Fibroblast of skin of scalp (primary cell): ENCODE data around the gene PTPRN2.
"Not testable (repeated sequence)": the region's sequence is repeated elsewhere in the genome, so short reads cannot be mapped to it uniquely, and the experiment has no call there.

Experiments used
- DNase-seq: peaks from one replicate; pipeline ENCODE4 v3.0.0-alpha.2; 2013

The PTPRN2 gene

DNA sequence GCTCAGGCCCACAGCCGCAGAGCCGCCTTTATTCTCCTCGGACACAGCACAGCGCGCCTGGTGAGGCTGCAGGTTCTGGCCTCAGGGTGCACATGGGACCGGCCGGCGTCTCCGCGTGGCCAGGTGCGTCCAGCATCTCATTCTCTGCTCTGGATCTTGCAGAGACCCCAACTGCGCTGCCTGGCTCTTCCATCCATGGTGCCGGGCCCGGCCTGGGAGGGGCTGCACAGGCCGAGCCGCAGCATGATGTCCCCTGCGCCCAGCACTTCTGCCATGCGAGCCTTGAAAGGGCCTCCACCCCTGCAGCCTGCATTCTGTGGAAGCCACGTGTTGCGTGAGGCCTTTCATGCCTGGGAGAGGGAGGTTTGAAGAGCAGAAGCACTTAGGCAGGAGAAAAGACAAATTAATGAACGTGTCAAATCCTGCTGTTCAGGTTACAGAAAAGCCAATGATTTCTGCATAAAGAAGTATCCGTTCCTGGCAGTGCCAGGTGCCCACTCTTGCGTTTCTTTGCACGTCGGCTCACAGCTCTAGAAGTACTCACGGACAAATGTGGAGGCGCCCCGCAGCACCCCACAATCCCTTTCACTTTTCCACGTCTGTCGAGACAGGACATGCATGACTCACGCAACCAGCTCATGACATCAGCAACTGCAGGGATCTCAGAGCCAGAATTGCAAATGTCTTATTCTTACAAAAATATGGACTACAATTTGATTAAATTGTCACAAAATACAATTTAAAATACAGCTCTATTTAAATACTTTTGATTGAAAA is 679.4 kb downstream of the PTPRN2 start:
- no peak for DNase-seq

DNA sequence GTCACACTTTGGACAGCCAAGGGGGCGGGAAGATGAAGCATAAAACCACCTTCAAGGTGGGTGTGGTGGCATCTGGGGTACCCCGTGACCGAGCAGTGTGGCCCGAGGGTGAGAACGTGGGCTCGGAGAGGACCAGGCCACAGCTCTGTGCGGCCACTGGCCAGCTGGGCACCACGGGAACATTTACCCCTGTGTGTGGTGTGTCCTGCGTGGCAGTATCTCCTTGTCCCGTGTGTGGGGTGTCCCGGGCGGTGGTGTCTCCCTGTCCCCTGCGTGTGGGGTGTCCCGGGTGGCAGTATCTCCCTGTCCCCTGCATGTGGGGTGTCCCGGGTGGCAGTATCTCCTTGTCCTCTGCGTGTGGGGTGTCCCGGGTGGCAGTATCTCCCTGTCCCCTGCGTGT is 680.5 kb downstream of the PTPRN2 start:
- DNase-seq: no peak

DNA sequence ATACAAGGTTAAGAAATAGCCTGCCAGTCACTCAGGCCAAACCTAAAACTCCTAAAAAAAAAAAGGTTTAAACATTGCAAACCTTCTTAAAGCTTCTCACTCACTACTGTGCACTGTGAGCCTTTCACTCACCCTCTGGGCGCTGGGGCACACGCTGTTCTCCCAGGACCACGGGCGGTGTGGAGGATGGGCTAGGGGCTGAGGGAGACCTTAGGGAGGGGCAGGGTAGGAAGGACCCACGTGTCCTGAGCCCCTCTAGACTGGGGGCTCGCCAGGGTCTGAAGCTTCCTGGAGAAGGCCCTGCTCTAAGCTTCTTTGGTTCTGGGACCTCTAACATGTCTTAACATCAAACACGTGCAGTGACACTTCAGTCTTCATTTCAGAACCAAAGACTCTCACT is 681.0 kb downstream of the PTPRN2 start:
- no peak for DNase-seq

DNA sequence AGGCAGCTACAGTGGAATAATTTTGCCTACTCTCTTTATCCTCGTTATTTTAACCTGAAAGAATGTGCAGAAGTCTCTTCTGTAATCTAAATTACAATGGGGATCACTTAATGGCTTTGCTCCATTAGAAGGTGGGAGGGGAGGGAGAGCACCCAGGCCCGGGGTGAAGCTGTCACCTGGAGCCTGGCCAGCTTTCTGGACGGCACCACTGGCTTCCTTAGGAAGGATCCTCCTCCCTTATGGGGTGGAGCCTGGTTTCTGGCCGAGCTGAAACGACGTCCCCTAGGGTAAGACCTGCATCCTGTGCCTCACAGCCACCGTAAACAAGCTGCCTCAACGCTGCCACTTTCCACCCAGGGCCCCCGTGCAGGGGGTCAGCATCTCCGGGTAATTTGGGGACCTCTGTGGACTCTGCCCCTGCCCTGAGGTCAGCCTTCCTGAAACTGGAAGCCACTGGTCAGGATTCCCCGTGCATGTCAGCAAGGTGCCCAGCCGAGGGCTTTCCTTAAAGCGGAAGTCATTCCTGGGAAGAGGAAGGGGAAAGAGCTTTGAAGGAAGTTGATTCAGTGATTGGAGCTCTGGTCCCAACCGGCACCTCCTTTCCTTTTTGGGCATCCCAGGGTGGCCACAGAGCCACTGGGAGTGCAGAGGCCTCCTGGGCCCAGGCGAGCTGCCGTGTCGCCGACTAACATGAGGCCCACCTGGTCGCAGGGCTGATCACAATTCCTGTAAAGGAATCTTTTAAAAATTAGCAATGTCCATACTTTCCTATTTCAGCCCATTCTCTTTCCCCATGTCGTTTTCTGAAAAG is 681.8 kb downstream of the PTPRN2 start:
- no peak for DNase-seq

DNA sequence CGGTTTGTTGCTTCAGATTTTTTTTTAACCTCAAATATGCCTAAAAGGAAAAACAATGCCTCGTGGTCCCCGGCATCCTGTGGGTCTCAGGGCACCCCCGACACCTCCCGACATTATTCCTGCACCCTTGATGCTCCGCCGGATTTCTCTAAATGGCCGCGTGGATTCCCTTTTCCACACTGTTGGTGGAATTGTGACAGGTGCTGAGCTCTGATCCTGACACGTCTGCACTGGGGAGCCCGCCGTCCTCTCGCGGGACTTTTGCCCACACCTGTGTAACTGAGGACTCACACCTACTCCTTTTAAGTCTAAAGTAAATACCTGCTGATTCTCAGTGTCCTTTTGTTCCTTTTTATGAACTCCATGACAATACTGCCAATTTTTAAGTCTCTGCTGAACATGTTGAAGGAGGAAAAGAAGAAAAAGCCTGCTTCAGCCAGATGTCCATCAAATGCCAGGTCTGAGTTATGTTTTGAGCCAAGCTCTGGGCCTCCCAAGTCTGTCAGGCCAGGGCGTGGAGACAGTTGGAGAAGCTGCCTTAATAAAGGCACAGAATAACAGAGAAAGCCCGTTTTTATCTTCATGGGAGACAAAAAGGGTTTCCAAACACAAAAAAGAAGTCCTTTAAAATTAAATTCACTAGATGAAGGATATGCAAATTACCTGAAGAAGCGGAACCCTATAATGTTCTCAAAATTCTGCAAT is 682.6 kb downstream of the PTPRN2 start:
- no peak for DNase-seq

DNA sequence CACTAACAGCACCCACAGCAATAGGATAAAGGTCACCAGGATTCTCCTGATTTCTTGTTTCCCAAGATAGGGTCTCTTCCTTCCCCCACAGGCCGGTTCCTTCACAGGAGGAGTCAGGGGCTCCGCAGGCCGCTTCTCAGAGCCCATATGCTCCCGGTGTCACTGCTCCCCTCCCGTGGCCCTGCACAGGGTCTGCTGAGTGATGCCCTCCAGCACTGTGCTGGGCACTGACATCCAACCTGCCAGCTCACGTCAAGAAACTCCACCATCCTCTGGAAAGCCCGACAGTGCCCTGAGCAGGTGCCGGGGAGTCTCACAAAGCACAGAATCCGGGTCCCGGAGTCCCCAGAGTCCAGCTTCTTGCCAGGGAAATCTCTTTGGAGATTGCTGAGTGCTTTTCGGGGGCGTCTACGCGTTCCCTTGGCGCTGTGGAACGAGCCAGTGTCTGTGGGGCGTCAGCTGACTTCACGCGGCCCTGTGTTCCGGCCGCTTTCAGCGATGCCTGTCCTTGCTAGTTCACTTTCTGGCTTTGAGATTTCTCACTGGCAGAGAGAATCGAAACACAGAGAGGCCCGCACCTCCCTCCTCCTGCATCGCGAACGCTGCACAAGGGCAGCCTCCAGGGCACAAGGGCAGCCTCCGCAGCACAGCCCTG is 683.3 kb downstream of the PTPRN2 start:
- DNase-seq: no peak

DNA sequence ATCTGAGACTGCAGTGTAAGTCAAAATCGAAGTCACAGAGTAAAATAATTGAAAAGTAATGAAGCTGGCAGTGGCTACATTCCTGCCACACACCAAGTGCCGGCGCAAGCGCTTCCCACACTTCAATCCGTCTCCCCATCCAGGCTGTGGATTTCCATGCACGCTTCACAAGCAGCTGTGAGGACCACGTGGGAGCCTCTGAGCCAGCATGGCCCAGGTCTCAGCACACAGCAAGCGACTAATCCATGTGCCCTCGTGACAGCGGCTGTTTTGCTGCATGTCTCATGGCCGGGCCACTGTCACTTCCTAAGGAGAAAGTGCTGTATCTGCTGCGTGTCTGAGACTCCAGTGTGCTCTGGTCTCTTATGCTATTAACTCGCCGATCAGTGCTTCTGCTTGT is 683.9 kb downstream of the PTPRN2 start:
- peak; percentile 4 for DNase-seq

DNA sequence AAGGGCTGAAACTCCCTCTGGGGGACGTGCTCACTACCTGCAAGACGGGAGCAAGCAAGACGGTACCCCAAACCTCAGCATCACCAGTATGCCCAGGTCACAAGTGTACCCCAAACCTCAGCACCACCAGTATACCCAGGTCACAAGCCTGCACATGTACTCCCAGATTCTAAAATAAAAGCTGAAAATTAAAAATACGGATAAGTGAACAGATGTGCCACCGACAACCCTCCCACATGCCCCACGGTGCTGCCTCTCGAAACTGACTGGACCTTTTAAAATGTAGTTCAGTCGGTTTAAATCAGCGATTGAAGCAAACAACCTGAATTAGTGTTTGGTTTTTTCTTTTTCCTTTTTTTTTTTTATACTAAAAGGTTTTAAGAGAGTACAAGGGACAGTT is 684.3 kb downstream of the PTPRN2 start:
- no peak for DNase-seq

DNA sequence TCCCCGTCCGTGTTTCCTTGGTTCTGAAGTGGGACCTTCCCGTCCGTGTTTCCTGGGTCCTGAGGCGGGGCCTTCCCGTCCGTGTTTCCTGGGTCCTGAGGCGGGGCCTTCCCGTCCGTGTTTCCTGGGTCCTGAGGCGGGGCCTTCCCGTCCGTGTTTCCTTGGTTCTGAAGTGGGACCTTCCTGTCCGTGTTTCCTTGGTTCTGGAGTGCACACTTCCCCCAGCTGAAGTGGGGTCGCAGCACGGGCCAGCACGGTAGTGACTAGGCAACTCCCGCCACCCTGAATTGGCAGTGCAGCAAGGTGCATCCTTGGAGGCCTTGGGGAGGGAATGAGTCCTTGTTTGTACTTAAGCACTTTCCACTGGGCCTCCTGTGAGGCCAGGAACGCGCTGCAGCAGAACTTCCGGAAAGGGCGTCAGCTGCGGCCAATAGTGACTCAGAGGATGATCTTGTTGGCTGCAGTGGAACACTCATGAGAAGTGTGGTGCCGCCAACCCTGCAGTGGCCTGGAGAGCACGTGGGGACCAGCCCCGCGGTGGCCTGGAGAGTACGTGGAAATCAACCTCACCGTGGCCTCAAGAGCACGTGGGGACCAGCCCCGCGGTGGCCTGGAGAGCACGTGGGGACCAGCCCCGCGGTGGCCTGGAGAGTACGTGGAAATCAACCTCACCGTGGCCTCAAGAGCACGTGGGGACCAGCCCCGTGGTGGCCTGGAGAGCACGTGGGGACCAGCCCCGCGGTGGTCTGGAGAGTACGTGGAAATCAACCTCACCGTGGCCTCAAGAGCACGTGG is 685.6 kb downstream of the PTPRN2 start:
- not testable (repeated sequence) for DNase-seq

DNA sequence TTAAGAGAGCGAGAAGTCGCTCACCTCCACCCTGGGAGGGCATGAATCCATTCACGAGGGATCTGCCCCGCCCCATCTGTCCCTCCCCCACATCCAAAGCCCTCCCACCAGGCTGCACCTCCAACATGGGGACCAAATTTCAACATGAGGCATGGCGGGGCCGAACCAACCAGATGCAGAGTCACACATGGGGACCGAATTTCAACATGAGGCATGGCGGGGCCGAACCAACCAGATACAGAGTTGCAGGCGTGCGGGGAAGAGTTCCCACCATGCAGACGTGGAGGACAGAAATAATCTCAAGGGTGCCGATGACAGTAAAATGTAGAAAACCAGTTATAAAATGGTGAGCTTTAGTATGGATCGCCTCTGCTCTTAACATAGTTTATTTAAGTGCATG is 686.5 kb downstream of the PTPRN2 start:
- DNase-seq: no peak

DNA sequence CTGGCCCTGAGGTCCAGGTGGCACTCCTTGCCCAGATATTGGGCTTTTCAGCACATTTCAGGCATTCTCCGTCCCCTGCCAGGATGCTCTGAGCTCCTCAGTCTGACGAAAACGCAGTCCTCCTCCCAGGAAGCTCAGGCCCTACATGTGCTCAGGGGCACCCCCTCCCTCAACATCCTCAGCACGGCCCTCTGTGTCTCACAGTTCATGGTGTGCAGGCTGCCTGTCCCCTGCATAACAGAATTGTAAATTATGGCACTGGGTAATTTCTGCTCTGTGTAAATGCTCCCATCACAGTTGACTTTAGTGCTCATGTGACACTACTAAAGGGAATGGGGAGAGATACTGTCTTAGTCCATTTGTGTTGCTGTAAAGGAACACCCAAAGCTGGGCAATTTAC is 687.1 kb downstream of the PTPRN2 start:
- DNase-seq: no peak

DNA sequence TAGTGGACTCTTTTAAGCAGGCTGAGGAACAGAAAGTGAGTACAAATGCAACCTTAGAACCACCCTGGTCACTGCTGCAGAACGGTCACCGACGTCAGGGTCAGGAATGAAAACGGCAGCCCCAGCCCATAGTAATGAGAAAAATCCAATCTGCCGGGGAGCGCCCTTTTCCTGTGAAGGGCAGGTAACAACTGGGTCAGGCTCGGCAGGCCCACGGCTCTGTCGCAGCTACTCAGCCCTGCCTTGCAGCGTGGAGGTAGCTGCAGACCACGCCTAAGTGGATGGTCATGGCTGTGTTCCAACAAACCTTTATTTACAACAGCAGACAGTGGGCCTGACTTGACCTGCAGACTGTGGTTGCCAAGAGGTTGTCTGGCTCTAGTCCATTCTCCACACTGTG is 687.6 kb downstream of the PTPRN2 start:
- DNase-seq: no peak

DNA sequence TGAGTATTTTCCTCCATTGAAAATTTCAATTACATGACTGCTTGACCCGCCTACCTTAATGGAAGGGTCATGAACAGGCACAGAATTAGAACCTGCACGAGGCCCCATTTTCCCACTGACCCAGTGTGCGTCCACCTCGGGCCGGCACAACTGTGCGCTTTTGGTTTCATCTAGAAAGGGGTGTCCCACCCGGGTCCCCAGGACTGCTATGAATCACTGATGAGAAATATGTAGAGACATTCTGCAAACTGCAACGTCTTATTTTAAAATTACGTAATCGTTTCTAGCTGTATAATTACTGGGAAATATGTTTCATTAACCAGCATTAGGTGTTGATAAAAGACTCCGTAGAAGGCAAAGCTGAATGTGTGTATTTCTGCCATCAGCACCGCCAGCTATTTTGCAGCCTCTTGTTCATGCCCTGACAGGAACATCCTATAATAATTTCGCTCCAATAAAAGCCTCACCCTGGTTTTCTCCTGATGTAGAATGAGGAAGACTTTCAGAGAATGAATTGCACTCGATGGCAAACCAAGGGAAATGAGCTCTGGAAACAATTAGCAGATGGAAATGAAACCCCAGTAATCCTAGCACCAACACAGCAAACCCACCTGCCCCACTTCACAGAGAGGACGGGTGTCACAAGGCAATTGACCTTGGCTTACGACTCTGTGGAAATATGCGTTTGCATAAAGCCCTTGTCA is 688.7 kb downstream of the PTPRN2 start:
- DNase-seq: no peak

DNA sequence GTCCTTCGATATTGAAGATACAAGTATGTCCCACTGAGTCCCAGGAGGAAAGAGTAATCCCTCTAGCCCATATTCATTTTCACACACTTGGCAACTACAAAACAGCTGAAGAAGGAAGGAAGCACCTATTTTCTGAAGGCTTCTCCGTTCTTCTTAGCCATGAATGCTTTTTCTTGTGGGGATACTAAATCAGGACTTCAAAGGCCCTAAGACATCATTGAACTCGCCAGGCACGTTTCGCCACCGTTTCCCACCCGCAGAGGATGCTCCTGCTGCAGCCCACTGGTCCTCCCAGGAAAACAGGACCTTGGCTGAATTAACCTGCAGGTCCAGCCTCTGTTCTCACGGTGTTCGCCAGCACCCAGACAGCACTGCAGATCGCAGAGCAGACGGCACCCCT is 689.4 kb downstream of the PTPRN2 start:
- DNase-seq: no peak

DNA sequence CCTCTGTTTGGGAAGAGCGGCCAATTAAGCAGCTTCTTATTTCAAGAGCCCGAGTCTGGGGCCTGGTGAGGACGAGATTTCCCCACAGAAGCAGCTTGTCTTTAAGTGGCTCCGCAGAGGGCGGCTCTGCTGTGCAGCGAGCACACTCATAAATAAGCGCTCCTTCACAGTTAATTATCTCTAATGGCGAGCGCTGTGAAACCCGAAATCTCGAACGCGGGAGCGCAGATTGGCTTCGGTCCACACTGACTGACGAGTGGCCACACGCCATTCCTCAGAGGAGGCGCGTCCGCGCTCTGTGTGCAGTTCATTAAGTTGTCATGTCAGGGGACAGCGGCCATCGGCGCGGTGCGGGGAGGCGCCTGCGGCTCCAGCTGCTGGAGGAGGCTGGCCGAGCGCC is 689.9 kb downstream of the PTPRN2 start:
- DNase-seq: no peak

DNA sequence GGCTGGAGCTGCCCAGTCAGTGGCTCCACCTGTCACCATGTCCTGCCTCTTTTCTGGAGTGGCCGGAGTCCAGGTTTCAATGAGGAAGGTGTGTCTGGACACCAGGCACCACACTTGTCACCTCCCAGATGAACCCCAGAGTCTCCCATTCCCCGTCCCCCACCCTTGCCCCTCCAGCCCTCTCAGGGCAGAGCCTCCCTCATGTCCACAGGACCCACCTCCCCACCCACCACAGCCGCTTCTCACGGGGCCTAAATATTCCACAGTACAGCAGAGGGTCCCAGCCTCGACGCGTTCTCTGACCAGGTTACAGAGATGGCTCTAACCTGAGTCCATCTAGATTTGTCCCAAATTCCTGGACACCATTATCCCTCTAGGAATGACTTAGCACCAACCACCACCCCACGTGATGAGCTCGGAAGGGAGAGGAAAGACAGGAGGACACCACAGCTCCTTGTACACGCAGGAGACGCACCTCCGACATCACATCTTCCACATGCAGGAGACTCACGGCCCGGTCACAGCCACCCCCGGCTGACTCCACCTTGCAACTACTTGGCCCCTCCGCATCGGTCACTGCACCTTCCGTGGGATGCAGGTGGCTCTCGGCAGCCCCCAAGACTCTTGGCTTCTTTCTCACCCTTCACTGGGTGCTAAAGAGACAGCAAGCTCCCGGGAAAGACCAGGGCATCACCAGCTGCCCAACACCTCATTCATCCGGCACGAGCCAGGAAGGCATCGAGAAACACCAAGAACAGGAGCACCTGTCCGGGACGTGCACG is 690.7 kb downstream of the PTPRN2 start:
- no peak for DNase-seq

DNA sequence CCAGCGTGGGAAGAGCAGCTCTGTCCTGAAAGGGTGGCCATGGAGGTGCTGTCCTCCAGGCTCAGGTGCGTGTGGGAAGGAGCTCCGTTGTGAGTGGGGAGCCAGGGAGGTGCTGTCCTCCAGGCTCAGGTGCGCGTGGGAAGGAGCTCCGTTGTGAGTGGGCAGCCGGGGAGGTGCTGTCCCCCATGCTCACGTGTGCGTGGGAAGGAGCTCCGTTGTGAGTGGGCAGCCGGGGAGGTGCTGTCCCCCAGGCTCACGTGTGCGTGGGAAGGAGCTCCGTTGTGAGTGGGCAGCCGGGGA is 691.3 kb downstream of the PTPRN2 start:
- not testable (repeated sequence) for DNase-seq

DNA sequence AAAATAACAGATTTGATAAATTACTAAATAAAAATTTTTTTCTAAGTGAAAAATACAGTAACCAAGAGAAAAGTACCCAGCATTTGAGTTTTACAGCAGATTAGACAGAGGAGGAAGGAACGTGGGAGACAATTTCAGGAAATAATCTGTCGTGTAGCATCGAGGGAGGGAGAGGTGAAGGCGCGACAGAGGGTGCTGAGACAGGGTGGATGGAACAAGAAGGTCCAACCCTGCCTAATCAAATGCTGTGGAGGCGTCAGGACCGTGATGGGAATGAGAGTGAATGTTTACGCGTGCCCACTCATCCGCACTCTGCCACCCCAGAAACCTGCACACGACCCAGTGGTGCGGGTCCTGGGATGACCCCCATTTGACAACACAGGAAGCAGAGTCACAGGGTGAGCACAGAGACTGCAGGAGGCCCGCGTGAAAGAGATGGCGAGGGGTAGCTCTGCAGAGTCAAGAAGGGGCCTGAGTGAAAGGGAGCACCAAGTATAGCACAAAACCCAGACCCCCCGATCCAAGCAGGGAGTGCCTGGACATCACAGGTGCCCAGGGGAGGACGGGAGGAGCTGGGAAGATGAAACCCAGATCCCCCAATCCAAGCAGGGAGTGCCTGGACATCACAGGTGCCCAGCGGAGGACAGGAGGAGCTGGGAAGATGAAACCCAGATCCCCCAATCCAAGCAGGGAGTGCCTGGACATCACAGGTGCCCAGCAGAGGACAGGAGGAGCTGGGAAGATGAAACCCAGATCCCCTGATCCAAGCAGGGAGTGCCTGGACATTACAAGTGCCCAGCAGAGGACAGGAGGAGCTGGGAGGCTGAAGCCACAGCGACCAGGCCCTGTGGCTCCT is 691.9 kb downstream of the PTPRN2 start:
- DNase-seq: no peak

DNA sequence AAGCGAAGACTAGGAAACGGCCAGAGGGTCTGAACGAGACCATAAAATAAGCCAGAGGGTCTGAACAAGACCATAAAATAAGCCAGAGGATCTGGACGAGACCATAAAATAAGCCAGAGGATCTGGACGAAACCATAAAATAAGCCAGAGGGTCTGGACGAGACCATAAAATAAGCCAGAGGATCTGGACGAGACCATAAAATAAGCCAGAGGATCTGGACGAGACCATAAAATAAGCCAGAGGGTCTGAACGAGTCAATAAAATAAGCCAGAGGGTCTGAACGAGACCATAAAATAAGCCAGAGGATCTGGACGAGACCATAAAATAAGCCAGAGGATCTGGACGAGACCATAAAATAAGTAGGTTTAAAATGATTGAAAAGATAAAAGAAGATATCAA is 692.5 kb downstream of the PTPRN2 start:
- not testable (repeated sequence) for DNase-seq

DNA sequence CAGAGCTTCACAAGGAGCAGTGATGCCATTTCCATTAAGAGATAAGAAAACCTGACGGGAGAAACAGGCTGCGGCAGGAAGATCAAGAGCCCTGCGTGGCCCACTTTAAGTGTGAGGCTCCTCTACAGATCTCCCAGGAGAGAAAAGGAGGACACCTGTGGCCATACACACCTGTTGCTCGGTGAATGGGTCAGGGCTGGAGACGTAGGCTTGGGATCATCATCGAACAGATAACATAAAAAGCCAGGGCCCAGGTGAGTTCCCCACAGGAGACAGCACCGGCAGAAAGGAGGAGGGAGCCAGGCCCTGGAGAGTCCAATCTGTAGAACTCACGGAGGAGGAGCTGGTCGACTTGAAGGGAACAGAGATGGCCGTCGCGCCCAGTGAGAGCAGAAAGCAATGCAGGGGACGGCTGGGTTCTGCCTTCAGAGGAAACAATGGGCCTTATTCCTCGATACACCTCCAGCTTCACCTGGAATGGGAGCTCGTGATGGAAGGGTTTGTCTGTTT is 694.0 kb downstream of the PTPRN2 start:
- no peak for DNase-seq
